Measurements from ENCODE around the gene GTF3C2.

GRCh38 chr2:27362678-27363420 is 6.3 kb upstream of the GTF3C2 start:
- TF ChIP-seq CTCF (IDR thresholded peaks at IDR 0.05) (no peak), POLR2AphosphoS5 (IDR thresholded peaks at IDR 0.05) (no peak), EP300 (IDR thresholded peaks at IDR 0.05) (no peak), POLR2A (IDR thresholded peaks at IDR 0.05; ENCODE audit: low read depth) (no peak)

Measured in esophagus muscularis mucosa (tissue), 4 donors.